Sigmoid colon (tissue), 7 donors: ENCODE measurements around the gene BCL10. TPM values are rescaled to one million over a fixed set of nuclear protein-coding genes. Genes with fewer than 3 reads are reported as not detected.

ENCODE experiments used
- DNase-seq: peaks from one replicate; pipeline ENCODE4 v3.0.0-alpha.2; 2019
- H3K27ac ChIP-seq, 4 donors: fragments of 200-600 bp; sonication (generic); one replicate each; pipeline ENCODE4 v1.5.1; 2016 to 2019; ENCODE audit warnings: mild to moderate bottlenecking in 1 of 4
- H3K27me3 ChIP-seq, 3 donors: fragments of 200-600 bp; sonication (generic); one replicate each; pipeline ENCODE4 v1.5.1; 2019; ENCODE audit warnings: mild to moderate bottlenecking in 1 of 3
- H3K36me3 ChIP-seq, 4 donors: fragments of 200-600 bp; sonication (generic); one replicate each; pipeline ENCODE4 v1.5.1; 2016 to 2019
- H3K4me1 ChIP-seq, 4 donors: fragments of 200-600 bp; sonication (generic); one replicate each; pipeline ENCODE4 v1.5.1; 2017 to 2019
- H3K4me3 ChIP-seq, 4 donors: fragments of 200-600 bp; sonication (generic); one replicate each; pipeline ENCODE4 v1.5.1; 2017 to 2019; ENCODE audit warnings: mild to moderate bottlenecking in 2 of 4, moderate library complexity in 1 of 4
- H3K9me3 ChIP-seq, 4 donors: fragments of 200-600 bp in 3 of 4; sonication (generic) in 3 of 4; one replicate each; pipeline versions ENCODE4 v1.5.1 to v1.6.1; 2013 to 2019
- CTCF ChIP-seq, 4 experiments: fragments of 450-650 bp in 3 of 4; fragments of 200-600 bp in 1 of 4; IDR thresholded peaks; one replicate each; pipeline ENCODE4 v1.5.1; 2016 to 2019; ENCODE audit warnings: antibody characterized with exemption in 4 of 4, mild to moderate bottlenecking in 3 of 4, moderate library complexity in 2 of 4
- EP300 ChIP-seq, 4 donors: sonication (generic); formaldehyde crosslinking; IDR thresholded peaks; one replicate each; pipeline ENCODE4 v1.6.1; 2017; ENCODE audit warnings: antibody characterized with exemption in 4 of 4
- POLR2A ChIP-seq, 2 donors: fragments of 450-650 bp; IDR thresholded peaks; one replicate each; pipeline ENCODE4 v1.6.1; 2016; ENCODE audit warnings: antibody characterized with exemption in 2 of 2, mild to moderate bottlenecking in 2 of 2, moderate library complexity in 2 of 2
- POLR2AphosphoS5 ChIP-seq, 4 donors: sonication (generic); formaldehyde crosslinking; IDR thresholded peaks; one replicate each; pipeline ENCODE4 v1.6.1; 2017; ENCODE audit warnings: antibody characterized with exemption in 4 of 4
- WGBS, 2 donors: extraction: QIAGEN DNeasy Blood & Tissue Kit; methylation state at CpG; one replicate each; pipeline ENCODE4 v1.1.7; 2013; 5-methylcytosine and 5-hydroxymethylcytosine counted together
- intact Hi-C: fragments of 100-400 bp; cut with DNase I; formaldehyde crosslinking; loops from one replicate; pipeline ENCODE4 v1.15.1; 2023
- polyA plus RNA-seq, 3 donors: library from polyadenylated mRNA; stranded (reverse); fragments of 200-250 nt; gene quantifications; one replicate each; pipeline ENCODE4 v1.2.3, GENCODE V29; 2013
- total RNA-seq, 4 donors: library from RNA; depleted of rRNA; stranded (reverse); fragments of >200 nt; gene quantifications; one replicate each; pipeline ENCODE4 v1.1.0, GENCODE V29; 2016
- donor health status: healthy with polysubstance abuse.
- donor health status: Bipolar disorder and iron deficiency.
- donor health status: healthy.

BCL10 gene
- total and polyA plus RNA-seq, 7 donors: 6.7 to 49.7 (median 14.2) TPM

GRCh38 chr1:85318217-85318616 lies 41.8 kb upstream of the BCL10 start:
- Histone ChIP-seq H3K4me1 (peaks cover 0 to 25% (median 17%) of the 10 kb centered on the region in 4 donors), H3K36me3 (peaks cover 0 to 3% (median 0%) of the 10 kb centered on the region in 4 donors), H3K27ac (no peak overlapping the region), H3K4me3 (no peak overlapping the region), H3K9me3 (no peaks in the 10 kb centered on the region), H3K27me3 (no peaks in the 10 kb centered on the region)
- intact Hi-C loops: loop anchor here (10.0 kb wide), 1 partner anchor 87 kb away; no protein-coding TSS in a partner anchor
- TF ChIP-seq POLR2A (IDR thresholded peaks at IDR 0.05) (no peak), POLR2AphosphoS5 (IDR thresholded peaks at IDR 0.05) (no peak), EP300 (IDR thresholded peaks at IDR 0.05) (no peak), CTCF (IDR thresholded peaks at IDR 0.05) (no peak)
- whole genome bisulfite sequencing, 2 donors: 96 to 97% methylated on average over 1 of the region's 1 CpG
- DNase-seq: no peak

GRCh38 chr1:85317560-85317959 lies 41.1 kb upstream of the BCL10 start:
- peaks cover 0 to 3% (median 0%) of the 10 kb centered on the region in 4 donors for H3K36me3 ChIP-seq
- 77 to 80% methylated on average over 5 of the region's 5 CpGs for WGBS, 2 donors
- no peaks in the 10 kb centered on the region for H3K9me3 ChIP-seq
- H3K4me1 ChIP-seq: peaks cover 0 to 25% (median 17%) of the 10 kb centered on the region in 4 donors
- DNase-seq: no peak
- no peaks in the 10 kb centered on the region for H3K27me3 ChIP-seq
- intact Hi-C loops: loop anchor here (10.0 kb wide), 1 partner anchor 87 kb away; no protein-coding TSS in a partner anchor
- no peak overlapping the region for H3K27ac ChIP-seq
- H3K4me3 ChIP-seq: no peak overlapping the region
- TF ChIP-seq POLR2A (IDR thresholded peaks at IDR 0.05) (no peak), POLR2AphosphoS5 (IDR thresholded peaks at IDR 0.05) (no peak), CTCF (IDR thresholded peaks at IDR 0.05) (no peak), EP300 (IDR thresholded peaks at IDR 0.05) (no peak)

- peaks cover 0 to 25% (median 17%) of the 10 kb centered on the region in 4 donors for H3K4me1 ChIP-seq
- H3K4me3 ChIP-seq: no peak overlapping the region
- no peaks in the 10 kb centered on the region for H3K9me3 ChIP-seq
- TF ChIP-seq CTCF (IDR thresholded peaks at IDR 0.05): no peak
- TF ChIP-seq POLR2A (IDR thresholded peaks at IDR 0.05): no peak
- no peak for TF ChIP-seq POLR2AphosphoS5 (IDR thresholded peaks at IDR 0.05)
- no peak for TF ChIP-seq EP300 (IDR thresholded peaks at IDR 0.05)
- no peak overlapping the region for H3K27ac ChIP-seq
- no peaks in the 10 kb centered on the region for H3K27me3 ChIP-seq
- intact Hi-C loops: loop anchor here (10.0 kb wide), 1 partner anchor 88 kb away; no protein-coding TSS in a partner anchor
- H3K36me3 ChIP-seq: peaks cover 0 to 3% (median 0%) of the 10 kb centered on the region in 4 donors
- 95 to 97% methylated on average over 2 of the region's 2 CpGs for WGBS, 2 donors
- no peak for DNase-seq
Measured at GRCh38 chr1:85316321-85316720, 39.9 kb upstream of the BCL10 start.

- DNase-seq: no peak
- Histone ChIP-seq H3K27me3 (no peaks in the 10 kb centered on the region), H3K36me3 (peaks cover 0 to 3% (median 0%) of the 10 kb centered on the region in 4 donors), H3K4me3 (no peak overlapping the region), H3K27ac (no peak overlapping the region), H3K4me1 (peaks cover 0 to 25% (median 17%) of the 10 kb centered on the region in 4 donors), H3K9me3 (no peaks in the 10 kb centered on the region)
- intact Hi-C loops: loop anchor here (10.0 kb wide), 1 partner anchor 89 kb away; no protein-coding TSS in a partner anchor
- TF ChIP-seq CTCF (IDR thresholded peaks at IDR 0.05) (no peak), POLR2A (IDR thresholded peaks at IDR 0.05) (no peak), EP300 (IDR thresholded peaks at IDR 0.05) (no peak), POLR2AphosphoS5 (IDR thresholded peaks at IDR 0.05) (no peak)
- WGBS, 2 donors: 87 to 88% methylated on average over 8 of the region's 8 CpGs
Measured at GRCh38 chr1:85315789-85316188, 39.4 kb upstream of the BCL10 start.

GRCh38 chr1:85314726-85315125 lies 38.3 kb upstream of the BCL10 start:
- intact Hi-C loops: loop anchor here (10.0 kb wide), 1 partner anchor 90 kb away; no protein-coding TSS in a partner anchor
- H3K27me3 ChIP-seq: no peaks in the 10 kb centered on the region
- no peaks in the 10 kb centered on the region for H3K9me3 ChIP-seq
- TF ChIP-seq POLR2AphosphoS5 (IDR thresholded peaks at IDR 0.05) (no peak), EP300 (IDR thresholded peaks at IDR 0.05) (no peak), POLR2A (IDR thresholded peaks at IDR 0.05) (no peak), CTCF (IDR thresholded peaks at IDR 0.05) (no peak)
- peaks cover 0 to under 1% (median 0%) of the 10 kb centered on the region in 4 donors for H3K36me3 ChIP-seq
- peak overlapping the region in 3 of 4 donors; percentile 34 to 73 (median 56) for H3K27ac ChIP-seq
- H3K4me1 ChIP-seq: peaks cover 0 to 22% (median 16%) of the 10 kb centered on the region in 4 donors
- no peak overlapping the region for H3K4me3 ChIP-seq
- DNase-seq: no peak
